ENCODE data around the gene TNFAIP8L1.

DNA sequence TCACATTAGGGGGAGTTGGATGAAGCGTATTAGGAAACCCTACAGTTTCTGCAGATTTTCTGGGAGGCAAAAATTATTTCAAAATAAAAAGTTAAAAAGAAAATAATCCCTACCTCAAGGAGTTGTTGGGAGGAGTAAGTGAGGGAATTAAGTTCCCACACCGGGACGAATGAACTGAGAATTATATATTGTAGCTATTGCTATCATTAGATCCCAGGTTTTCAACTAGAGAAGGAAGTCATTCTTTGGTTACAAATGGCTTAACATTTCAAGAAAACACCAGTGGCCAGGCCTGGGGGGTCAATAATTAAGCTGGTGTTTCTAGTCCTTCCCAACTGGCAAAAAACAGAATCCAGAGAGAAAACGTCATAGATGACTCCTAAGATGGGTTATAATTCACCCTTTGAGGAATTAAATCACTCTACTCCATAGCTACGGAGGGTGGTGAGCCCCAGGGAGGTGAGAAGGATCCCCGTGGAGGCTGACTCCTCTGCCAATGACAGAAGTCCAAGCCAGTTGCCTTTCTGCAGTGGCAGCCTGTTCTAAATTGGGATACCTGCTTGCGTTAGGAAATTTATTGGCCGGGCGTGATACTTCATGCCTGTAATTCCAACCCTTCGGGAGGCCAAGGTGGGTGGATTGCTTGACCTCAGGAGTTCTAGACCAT, 32.0 kb downstream of the TNFAIP8L1 start:
- TF ChIP-seq, protein P1, sequence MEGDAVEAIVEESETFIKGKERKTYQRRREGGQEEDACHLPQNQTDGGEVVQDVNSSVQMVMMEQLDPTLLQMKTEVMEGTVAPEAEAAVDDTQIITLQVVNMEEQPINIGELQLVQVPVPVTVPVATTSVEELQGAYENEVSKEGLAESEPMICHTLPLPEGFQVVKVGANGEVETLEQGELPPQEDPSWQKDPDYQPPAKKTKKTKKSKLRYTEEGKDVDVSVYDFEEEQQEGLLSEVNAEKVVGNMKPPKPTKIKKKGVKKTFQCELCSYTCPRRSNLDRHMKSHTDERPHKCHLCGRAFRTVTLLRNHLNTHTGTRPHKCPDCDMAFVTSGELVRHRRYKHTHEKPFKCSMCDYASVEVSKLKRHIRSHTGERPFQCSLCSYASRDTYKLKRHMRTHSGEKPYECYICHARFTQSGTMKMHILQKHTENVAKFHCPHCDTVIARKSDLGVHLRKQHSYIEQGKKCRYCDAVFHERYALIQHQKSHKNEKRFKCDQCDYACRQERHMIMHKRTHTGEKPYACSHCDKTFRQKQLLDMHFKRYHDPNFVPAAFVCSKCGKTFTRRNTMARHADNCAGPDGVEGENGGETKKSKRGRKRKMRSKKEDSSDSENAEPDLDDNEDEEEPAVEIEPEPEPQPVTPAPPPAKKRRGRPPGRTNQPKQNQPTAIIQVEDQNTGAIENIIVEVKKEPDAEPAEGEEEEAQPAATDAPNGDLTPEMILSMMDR (IDR thresholded peaks at IDR 0.05; ENCODE audit: low read depth, low read length), result no peak
- TF ChIP-seq, protein P2, sequence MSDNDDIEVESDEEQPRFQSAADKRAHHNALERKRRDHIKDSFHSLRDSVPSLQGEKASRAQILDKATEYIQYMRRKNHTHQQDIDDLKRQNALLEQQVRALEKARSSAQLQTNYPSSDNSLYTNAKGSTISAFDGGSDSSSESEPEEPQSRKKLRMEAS (IDR thresholded peaks at IDR 0.05; ENCODE audit: low read depth, low read length), result no peak
- no peak for TF ChIP-seq POLR2A (IDR thresholded peaks at IDR 0.05; ENCODE audit: extremely low read depth, insufficient read length)
